GM21723 (cell line): ENCODE results near the gene LCE1F.

Experiments
- ATAC-seq: cut with Tn5 transposase; IDR thresholded peaks from one replicate; pipeline ENCODE4 v1.9.1; 2021; ENCODE audit warnings: mild to moderate bottlenecking, moderate library complexity; ENCODE audit not compliant: unreplicated experiment

The LCE1F gene

DNA sequence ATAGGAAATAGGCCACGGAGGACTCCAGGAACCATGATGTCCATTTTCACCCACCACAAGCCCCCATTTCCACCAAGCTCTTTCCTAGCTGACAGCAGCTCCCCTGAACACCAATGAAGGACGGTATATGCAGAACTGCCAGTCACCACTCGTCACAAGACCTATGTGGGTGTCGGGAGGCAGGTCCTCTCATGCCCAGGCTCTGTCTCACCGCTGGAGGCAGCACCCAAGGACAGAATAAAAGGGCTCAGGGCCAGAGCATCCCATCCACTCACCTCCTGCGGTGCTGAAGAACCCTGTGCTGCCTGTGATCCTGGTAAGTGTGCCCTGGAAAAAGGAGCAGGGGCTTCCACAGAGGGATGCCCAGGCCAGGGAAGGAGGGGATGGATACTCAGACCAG lies at the start of gene LCE1F:
TSS of gene LCE1F (plus strand) at position 266 of the 400 bp plus-strand sequence. CDS start 1,232 bp downstream, outside the sequence.
- ATAC-seq = no peak

- no peak for ATAC-seq
Observed at GRCh38 chr1:152725261-152725660, 49.7 kb upstream of the LCE1F start.

GRCh38 chr1:152728986-152729385 lies 46.0 kb upstream of the LCE1F start:
- no peak for ATAC-seq

GRCh38 chr1:152735648-152736047 lies 39.3 kb upstream of the LCE1F start:
- no peak for ATAC-seq

DNA sequence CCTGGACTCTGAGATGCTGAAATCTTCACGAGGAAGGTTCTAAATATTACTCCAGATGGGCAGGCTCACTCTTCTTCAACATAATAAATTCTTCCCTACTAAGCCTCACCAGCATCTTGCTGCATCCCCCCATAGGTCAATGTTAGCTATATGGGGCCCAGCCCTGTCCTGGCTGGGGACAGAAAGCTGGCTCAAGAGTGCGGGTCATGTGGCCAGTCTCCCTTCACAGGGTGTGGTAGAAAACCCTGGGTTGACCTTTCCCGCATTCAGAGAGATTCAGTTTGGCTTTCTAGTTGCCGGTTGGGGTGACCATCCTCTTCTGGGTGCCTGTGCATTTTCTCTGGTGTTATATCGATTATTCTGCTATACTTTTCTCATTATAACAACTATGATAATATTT lies 36.9 kb upstream of the LCE1F start:
- ATAC-seq = no peak

DNA sequence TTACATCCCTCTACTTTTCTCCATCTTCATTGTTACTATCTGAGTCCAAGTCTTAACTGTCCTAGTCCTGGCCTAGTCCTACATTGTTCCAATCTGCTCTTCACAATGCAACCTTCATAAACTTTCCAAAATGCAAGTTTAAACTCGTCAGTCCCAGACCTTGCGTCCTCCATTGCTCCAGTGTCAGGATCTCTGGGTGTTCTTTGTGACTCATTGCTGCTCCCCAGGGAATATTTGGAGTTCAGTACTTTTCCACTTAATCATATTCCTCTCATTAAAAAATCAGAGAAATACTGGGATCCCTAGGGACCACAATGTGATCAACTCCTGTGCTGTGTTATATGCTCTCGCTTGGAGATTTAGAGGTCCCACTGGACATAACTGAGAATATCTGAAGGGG lies 35.1 kb upstream of the LCE1F start:
- ATAC-seq = no peak

- no peak for ATAC-seq
Observed at GRCh38 chr1:152741656-152742055, 33.3 kb upstream of the LCE1F start.

DNA sequence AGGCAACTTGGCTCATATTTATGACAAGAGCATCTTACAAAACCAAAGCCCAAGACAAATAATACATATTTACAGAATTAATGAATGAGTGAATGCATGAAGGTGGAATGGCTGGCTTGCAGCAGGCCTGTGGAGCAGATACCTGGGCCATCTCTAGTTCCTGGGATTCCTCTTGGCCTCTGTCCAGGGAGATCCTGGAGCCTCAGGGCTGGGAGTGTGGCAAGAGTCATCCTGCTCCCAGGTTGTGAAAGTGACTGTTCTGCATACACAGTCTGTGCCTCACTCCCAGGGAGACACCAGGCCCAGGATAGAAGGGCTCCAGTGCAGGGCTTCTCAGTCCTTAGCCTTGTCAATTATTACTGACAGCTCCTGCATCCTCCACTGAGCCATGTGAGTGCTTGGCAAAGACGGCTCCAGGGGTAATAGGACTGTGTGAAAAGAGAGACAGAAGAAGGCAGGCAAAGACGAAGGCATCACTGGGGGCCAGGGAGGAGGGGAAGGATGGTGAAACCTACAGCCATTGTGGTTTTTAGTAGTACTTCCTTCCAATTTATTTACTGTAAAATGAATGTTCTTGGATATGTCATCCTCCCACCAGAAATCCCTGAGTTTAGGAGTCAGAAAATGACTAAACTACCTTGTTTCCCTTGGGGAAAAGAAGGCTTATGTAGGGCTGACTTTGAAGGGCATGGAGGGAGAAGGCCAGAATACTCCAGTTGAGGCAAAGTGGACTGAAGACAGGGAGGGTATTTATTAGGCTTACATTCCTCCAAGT lies 31.4 kb upstream of the LCE1F start:
- no peak for ATAC-seq

GRCh38 chr1:152745289-152745704 lies 29.6 kb upstream of the LCE1F start:
- no peak for ATAC-seq

DNA sequence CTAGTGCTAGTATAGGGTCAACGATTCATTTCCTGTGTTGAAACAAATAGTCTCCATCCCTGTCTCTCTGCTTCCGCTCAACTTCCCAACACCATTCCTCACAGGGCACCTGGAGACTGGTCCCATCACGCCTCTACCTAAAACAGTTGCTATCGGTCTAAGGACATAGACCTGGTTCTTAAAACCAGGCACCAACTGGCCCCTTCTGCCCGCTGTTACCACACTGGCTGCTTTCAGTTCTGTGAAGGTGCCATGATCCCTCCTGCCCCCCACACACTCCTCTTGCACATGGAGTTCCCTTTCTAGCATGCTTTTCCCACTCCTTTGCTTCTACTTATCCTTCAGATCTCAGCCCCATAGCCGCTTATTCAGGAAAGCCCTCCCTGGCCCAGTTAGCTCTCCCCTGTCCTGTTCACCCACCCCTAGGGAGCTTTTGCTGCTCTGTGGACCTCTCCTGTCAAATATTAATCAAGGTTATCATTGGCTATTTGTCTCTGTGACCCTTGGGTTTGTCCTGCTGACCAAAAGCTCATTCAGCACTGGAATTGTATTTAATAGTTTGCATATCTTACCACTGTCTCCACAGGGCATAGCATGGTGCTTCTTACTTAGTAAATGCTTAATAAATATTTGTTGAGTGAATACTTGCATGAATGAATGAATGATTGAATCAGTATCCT lies 29.0 kb upstream of the LCE1F start:
- no peak for ATAC-seq

DNA sequence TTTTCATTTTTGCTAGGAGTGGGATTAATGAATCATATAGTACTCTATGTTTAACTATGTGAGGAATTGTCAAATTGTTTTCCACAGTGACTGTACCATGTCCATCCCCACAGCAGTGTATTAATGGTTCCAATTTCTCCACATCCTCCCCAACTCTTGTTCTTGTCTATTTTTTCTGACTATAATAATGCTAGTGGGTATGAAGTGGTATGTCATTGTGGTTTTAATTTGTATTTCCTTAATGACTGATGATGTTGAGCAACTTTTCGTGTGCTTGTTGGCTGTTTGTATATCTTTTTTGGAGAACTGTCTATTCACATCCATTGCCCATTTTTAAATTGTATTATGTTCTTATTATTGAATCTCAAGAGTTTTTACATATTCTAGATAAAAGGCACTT lies 27.1 kb upstream of the LCE1F start:
- no peak for ATAC-seq

DNA sequence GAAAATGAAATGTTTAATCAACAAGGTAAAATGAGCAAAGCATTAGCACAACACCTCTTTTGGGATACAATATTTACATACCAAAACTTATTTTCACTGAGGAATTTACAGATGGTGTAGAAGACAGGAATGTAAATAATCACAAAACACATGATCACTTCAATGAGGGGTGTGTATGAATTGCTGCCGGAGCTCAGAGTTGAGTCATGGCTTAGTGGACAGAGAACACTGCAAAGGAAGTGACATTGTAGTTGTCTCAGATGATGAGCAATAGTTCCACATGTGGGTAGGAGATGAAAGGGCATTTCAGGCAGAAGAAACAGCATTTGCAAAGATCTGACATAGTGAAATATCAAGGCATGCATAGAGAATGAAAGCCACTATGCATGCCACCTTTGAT lies 22.7 kb upstream of the LCE1F start:
- ATAC-seq = no peak

DNA sequence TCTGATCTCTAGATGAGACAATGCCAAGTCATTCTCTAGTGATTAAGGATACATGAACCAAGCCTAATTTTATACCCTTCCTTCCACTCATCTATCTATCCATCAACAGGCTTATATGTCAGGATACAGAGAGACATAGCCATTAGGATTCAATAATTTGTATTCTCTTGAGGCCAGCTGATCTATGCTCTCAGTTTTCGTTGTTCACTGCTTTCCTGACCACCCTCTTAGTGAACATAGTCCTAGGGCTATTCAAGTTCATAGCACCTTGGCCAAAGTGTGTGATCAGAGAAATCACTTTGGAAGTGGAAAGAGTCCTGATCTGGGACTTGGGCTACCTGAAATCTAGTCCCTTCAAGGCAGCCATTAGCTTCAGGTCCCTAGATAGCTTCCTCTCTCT lies 21.4 kb upstream of the LCE1F start:
- no peak for ATAC-seq

DNA sequence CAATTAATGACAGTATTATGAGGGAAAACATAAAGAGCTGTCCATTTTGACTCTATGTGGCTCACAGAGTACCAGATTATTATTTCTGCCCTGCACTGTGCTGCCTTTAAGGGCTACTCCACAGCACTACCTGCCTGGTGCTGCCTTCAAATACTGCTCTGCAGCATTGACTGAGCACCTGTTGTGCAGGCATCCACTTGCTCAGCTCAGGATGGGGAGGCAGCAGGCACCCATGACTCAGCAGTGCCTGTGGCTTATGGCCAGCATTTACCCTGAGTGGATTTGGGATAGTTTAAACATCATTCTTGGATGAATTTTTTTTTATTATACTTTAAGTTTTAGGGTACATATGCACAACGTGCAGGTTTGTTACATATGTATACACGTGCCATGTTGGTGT lies 18.1 kb upstream of the LCE1F start:
- ATAC-seq = no peak

DNA sequence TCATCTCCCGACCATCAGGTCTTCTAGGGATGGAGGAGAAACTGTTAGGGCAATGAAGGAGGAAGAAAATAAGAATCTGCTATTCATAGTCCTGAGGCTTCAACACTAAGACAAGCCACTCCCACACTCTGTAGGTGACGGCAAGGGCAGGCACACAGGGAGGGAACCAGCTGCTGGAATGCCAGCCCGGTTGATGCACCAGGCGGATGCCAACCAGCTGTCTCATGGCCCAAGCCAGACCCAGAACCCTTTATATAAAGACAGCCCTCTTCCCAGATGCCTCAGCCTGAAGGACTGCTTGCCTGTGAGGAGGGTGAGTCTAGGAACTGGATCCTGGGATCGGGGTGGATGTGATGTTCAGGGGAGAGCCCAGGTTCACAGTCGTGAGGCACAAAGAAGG lies 17.2 kb upstream of the LCE1F start, which contains the start of gene KPRP:
TSS of gene KPRP (plus strand) at position 279 of the 400 bp plus-strand sequence. CDS start 1,564 bp downstream, outside the sequence.
- no peak for ATAC-seq

DNA sequence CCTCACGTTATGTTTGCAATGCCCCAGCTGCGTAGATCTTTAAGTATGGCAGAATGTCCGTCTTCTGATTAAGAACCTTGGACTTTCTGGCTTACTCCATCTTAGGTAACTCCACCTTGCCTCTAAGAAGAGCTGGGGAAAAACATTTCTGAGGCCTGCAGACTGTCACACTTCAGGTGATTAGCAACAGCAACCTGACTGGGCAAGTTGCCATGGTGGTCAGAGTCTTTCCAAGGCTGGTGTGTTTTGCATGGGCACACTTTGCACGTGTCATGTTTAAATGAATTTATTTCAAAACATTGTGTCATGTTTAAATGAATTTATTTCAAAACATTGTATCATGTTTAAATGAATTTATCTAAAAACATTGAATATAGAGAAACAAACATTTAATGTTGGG lies 16.3 kb upstream of the LCE1F start:
- no peak for ATAC-seq

GRCh38 chr1:152759453-152760173 lies 15.3 kb upstream of the LCE1F start:
- no peak for ATAC-seq

DNA sequence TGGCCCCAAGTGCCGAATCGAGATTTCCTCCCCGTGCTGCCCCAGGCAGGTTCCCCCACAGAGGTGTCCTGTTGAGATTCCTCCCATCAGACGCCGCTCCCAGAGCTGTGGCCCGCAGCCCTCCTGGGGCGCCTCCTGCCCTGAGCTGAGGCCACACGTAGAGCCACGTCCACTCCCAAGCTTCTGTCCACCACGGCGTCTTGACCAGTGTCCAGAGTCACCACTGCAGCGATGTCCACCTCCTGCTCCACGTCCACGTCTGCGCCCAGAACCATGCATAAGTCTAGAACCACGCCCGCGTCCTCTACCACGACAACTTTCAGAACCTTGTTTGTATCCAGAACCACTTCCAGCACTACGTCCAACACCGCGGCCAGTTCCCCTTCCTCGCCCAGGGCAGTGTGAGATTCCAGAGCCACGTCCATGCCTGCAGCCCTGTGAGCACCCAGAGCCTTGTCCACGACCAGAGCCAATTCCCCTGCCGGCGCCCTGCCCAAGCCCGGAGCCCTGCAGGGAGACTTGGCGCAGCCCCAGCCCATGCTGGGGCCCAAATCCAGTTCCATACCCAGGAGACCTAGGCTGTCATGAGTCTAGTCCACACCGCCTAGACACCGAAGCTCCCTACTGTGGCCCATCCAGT lies 14.3 kb upstream of the LCE1F start:
- no peak for ATAC-seq

- ATAC-seq = no peak
Observed at GRCh38 chr1:152761609-152762213, 13.2 kb upstream of the LCE1F start.

GRCh38 chr1:152768847-152769533 lies 6.0 kb upstream of the LCE1F start:
- no peak for ATAC-seq
